Glutamatergic neuron (in vitro differentiated cells): ENCODE results near the gene SOCS2. TPM values are rescaled to one million over a fixed set of nuclear protein-coding genes. Genes with fewer than 3 reads are reported as not detected.

Experiments used
- DNase-seq: peaks from one replicate; pipeline ENCODE4 v3.0.0; 2022
- H3K27ac Mint-ChIP-seq: one replicate; pipeline ENCODE4 v1.8.0; 2020; ENCODE audit warnings: mild to moderate bottlenecking, mixed read lengths, inconsistent platforms; ENCODE audit not compliant: unreplicated experiment
- H3K27me3 Mint-ChIP-seq: one replicate; pipeline ENCODE4 v1.8.0; 2020; ENCODE audit warnings: mild to moderate bottlenecking, moderate library complexity, mixed read lengths, inconsistent platforms; ENCODE audit not compliant: unreplicated experiment
- H3K36me3 Mint-ChIP-seq: one replicate; pipeline ENCODE4 v1.8.0; 2020; ENCODE audit warnings: mild to moderate bottlenecking, mixed read lengths, inconsistent platforms; ENCODE audit not compliant: unreplicated experiment
- H3K4me1 Mint-ChIP-seq: one replicate; pipeline ENCODE4 v1.8.0; 2020; ENCODE audit warnings: mild to moderate bottlenecking, low read depth, mixed read lengths, inconsistent platforms; ENCODE audit not compliant: unreplicated experiment
- H3K4me3 Mint-ChIP-seq: one replicate; pipeline ENCODE4 v1.8.0; 2020; ENCODE audit warnings: mild to moderate bottlenecking, mixed read lengths, inconsistent platforms; ENCODE audit not compliant: unreplicated experiment
- H3K9me3 Mint-ChIP-seq: one replicate; pipeline ENCODE4 v1.8.0; 2020; ENCODE audit warnings: mild to moderate bottlenecking, moderate library complexity, mixed read lengths, inconsistent platforms; ENCODE audit not compliant: unreplicated experiment
- CTCF ChIP-seq: fragments of 200-600 bp; sonication (generic); IDR thresholded peaks from one replicate; pipeline ENCODE4 v1.5.0; 2021; ENCODE audit not compliant: partially characterized antibody, unreplicated experiment
- total RNA-seq: library from RNA; stranded (reverse); fragmentation: NEBNext Ultra II Directional; extraction: Animal tissue kit (Norgen Biotek cat#: 25700); gene quantifications from one replicate; pipeline ENCODE4 v1.2.1, GENCODE V29; 2021; ENCODE audit not compliant: unreplicated experiment

Gene SOCS2
- total RNA-seq, 1 donor from 2014 or later, result 36.6 TPM

- H3K4me1 Mint-ChIP-seq, result no peaks in the 10 kb centered on the region
- H3K4me3 Mint-ChIP-seq, result no peak overlapping the region
- H3K9me3 Mint-ChIP-seq, result no peaks in the 10 kb centered on the region
- no peaks in the 10 kb centered on the region for H3K36me3 Mint-ChIP-seq
- no peak overlapping the region for H3K27ac Mint-ChIP-seq
- TF ChIP-seq CTCF, result no peak
- no peaks in the 10 kb centered on the region for H3K27me3 Mint-ChIP-seq
- no peak for DNase-seq
These were observed 40.3 kb downstream of the SOCS2 start for GRCh38 chr12:93612776-93613175.

DNA sequence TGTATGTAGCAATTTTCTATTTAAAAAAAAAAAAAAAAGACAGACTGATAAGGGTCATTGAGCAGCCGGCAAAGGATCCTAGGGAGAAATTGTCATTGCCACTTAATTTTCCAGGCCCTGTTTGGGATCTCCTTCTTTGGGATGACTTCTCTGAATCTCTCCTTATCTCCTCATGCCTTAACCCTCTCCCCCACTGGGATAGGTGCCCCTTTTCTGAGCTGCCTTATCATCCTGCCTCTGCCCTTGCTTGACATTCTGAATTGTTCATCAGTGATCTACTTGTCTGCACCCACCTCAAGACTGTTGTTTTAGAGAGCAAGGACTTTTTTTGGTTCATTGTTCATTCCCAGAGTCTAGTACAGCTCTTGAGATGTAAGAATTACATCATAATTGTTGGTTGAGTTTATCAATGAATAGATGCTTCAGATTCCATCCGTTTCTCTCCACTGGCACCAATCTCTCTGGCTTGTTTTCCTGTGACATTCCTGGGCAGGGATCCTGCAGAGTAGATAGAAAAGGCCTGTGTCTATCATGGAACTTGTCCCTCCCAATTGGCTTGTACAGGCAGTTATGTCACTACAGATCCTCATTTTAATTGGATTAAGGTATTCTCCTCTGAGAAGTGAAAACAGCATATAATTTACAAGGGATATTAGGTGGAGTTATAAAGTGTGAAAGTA lies 42.6 kb downstream of the SOCS2 start:
- Mint-ChIP-seq H3K9me3 (no peaks in the 10 kb centered on the region), H3K4me3 (no peak overlapping the region), H3K27me3 (no peaks in the 10 kb centered on the region), H3K4me1 (no peaks in the 10 kb centered on the region), H3K36me3 (no peaks in the 10 kb centered on the region), H3K27ac (no peak overlapping the region)
- TF ChIP-seq CTCF, result no peak
- no peak for DNase-seq

DNA sequence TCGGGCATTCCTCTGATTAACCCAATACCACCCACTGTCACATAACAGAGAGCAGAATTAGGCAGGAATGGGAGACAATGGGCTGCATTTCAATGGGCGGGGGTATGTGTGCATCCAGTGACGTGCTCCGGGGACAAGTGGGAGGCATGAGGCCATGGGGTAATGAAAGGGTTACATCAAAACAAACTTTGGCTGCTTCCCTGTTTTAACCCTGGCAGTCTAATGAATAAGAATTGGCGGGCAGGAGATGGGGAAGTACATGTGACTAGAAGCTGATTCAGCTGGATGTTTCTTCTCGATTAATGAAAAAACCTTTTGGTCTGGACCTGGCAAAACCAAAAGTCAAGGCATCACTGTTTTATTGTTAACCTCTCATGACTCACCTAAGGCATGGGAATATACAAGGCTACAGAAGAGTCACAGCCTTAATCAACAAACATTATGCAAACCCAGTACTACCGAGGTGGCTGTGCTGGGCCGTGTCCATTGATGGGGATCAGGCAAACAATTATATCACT lies 44.2 kb downstream of the SOCS2 start:
- Mint-ChIP-seq H3K27me3 (no peaks in the 10 kb centered on the region), H3K36me3 (no peaks in the 10 kb centered on the region), H3K27ac (no peak overlapping the region), H3K9me3 (no peaks in the 10 kb centered on the region), H3K4me1 (no peaks in the 10 kb centered on the region), H3K4me3 (no peak overlapping the region)
- DNase-seq, result no peak
- no peak for TF ChIP-seq CTCF

DNA sequence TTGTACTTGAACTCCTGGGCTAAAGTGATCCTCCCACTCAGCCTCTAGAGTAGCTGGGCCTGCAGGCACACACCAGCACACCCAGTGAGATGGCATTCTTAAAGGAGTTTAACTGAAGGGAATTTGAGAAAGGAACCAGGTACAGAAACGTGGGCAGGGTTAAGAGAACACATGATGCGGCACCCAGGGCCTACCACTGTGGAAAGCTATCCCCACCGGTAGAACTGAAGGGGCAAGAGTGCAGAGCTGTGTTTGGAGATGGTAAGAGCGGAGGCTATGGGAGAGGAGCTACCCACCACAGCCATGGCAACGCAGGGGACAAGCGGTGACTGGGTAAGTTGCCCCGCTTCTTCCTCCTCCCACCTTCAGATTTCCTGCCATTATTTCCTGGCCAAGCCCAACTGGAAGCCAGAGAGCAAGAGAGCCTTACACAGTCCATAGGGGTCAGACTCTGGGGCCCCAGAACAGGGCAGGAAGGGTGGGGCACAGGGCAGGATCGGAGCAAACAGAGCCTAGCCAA lies 46.5 kb downstream of the SOCS2 start:
- no peak overlapping the region for H3K4me3 Mint-ChIP-seq
- H3K27me3 Mint-ChIP-seq, result no peaks in the 10 kb centered on the region
- no peaks in the 10 kb centered on the region for H3K9me3 Mint-ChIP-seq
- H3K4me1 Mint-ChIP-seq, result no peaks in the 10 kb centered on the region
- no peak overlapping the region for H3K27ac Mint-ChIP-seq
- no peaks in the 10 kb centered on the region for H3K36me3 Mint-ChIP-seq
- DNase-seq, result no peak
- TF ChIP-seq CTCF, result no peak

GRCh38 chr12:93621986-93622385 lies 49.5 kb downstream of the SOCS2 start:
- TF ChIP-seq CTCF, result no peak
- Mint-ChIP-seq H3K4me3 (no peak overlapping the region), H3K4me1 (no peaks in the 10 kb centered on the region), H3K27me3 (no peaks in the 10 kb centered on the region), H3K27ac (no peak overlapping the region), H3K36me3 (no peaks in the 10 kb centered on the region), H3K9me3 (no peaks in the 10 kb centered on the region)
- DNase-seq, result no peak
